ENCODE measurements around the gene UNC5CL. TPM values are rescaled to one million over a fixed set of nuclear protein-coding genes. Genes with fewer than 3 reads are reported as not detected.
"Not testable (repeated sequence)": the region's sequence is repeated elsewhere in the genome, so short reads cannot be mapped to it uniquely, and the experiment has no call there.

Gene UNC5CL
- total and polyA plus RNA-seq, 2 donors from 2014 or later: 41.3 to 53.7 TPM

DNA sequence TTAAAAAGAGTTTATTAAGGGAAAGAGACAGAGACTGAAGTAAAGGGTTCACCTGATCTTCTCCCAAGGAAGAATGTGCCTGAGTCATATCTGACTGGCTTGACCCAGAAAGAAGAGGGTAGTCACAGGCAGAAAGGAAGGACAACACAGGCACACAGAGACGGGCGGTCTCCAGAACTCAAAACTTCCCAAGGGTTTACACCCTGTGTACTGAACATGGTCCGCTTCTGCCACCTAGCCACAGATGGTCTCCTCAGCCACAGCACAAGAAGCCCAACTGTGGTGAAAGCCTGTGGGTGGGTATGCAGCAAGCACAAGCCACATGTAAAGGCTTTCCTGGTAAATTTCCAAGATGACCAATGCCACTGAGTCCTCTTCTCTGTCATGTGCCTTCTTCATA lies 17.2 kb downstream of the UNC5CL start:
- intact Hi-C loops (cut with DNase I): no loop called here
- Histone ChIP-seq H3K4me3 (ENCODE audit: low read length in 3 of 3) (no peak overlapping the region), H3K27me3 (ENCODE audit: control insufficient read depth, insufficient read depth, low read length) (no peaks in the 10 kb centered on the region), H3K4me1 (ENCODE audit: control insufficient read depth in 2 of 3, insufficient read depth in 2 of 3, low read depth in 1 of 3, low read length in 3 of 3) (peaks cover 0 to 18% (median 7%) of the 10 kb centered on the region in 3 donors), H3K27ac (ENCODE audit: low read depth in 2 of 2, low read length in 2 of 2) (peak overlapping the region in 1 of 2 donors; percentile 76), H3K9ac (ENCODE audit: low read length in 3 of 3) (no peak overlapping the region), H3K36me3 (ENCODE audit: control insufficient read depth in 2 of 3, insufficient read depth in 3 of 3, low read length in 3 of 3) (no peaks in the 10 kb centered on the region), H3K9me3 (ENCODE audit: control insufficient read depth in 2 of 3, insufficient read depth in 1 of 3, low read length in 3 of 3) (peaks cover 0 to 6% (median 0%) of the 10 kb centered on the region in 3 donors)
- DNase-seq (peak in 1 of 5 donors; percentile 46), FAIRE-seq (no peak)
- TF ChIP-seq, protein P1, sequence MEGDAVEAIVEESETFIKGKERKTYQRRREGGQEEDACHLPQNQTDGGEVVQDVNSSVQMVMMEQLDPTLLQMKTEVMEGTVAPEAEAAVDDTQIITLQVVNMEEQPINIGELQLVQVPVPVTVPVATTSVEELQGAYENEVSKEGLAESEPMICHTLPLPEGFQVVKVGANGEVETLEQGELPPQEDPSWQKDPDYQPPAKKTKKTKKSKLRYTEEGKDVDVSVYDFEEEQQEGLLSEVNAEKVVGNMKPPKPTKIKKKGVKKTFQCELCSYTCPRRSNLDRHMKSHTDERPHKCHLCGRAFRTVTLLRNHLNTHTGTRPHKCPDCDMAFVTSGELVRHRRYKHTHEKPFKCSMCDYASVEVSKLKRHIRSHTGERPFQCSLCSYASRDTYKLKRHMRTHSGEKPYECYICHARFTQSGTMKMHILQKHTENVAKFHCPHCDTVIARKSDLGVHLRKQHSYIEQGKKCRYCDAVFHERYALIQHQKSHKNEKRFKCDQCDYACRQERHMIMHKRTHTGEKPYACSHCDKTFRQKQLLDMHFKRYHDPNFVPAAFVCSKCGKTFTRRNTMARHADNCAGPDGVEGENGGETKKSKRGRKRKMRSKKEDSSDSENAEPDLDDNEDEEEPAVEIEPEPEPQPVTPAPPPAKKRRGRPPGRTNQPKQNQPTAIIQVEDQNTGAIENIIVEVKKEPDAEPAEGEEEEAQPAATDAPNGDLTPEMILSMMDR (IDR thresholded peaks at IDR 0.05; ENCODE audit: borderline replicate concordance, extremely low read depth, insufficient read depth): peak; percentile 22

DNA sequence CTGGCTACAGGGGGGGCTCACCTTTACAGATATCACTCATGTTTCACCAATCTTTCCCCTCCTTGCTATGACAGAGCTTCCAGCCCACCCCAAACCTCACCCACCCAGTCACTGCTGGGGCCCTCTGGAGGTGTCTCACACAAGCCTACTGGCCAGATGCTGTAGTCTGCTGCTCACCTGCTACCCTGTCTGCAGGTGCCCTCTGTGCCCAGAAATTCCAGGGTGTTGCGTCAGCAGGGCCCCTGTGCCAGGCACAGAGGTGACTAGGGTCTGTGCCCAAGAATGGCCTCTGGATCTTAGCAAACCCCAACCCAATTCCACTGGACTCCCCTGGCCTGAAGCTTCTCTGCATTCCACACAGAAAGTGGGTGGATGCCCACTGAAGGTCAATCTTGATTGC lies 21.4 kb downstream of the UNC5CL start:
- intact Hi-C loops (cut with DNase I): no loop called here
- H3K4me1 ChIP-seq (ENCODE audit: control insufficient read depth in 2 of 3, insufficient read depth in 2 of 3, low read depth in 1 of 3, low read length in 3 of 3): peaks cover 0 to 20% (median 7%) of the 10 kb centered on the region in 3 donors
- H3K4me3 ChIP-seq (ENCODE audit: low read length in 3 of 3): no peak overlapping the region
- H3K27me3 ChIP-seq (ENCODE audit: control insufficient read depth, insufficient read depth, low read length): no peaks in the 10 kb centered on the region
- FAIRE-seq: no peak
- peaks cover 0 to 6% (median 0%) of the 10 kb centered on the region in 3 donors for H3K9me3 ChIP-seq (ENCODE audit: control insufficient read depth in 2 of 3, insufficient read depth in 1 of 3, low read length in 3 of 3)
- TF ChIP-seq, protein P1 (IDR thresholded peaks at IDR 0.05; ENCODE audit: borderline replicate concordance, extremely low read depth, insufficient read depth): no peak
- H3K27ac ChIP-seq (ENCODE audit: low read depth in 2 of 2, low read length in 2 of 2): no peak overlapping the region
- no peaks in the 10 kb centered on the region for H3K36me3 ChIP-seq (ENCODE audit: control insufficient read depth in 2 of 3, insufficient read depth in 3 of 3, low read length in 3 of 3)
- no peak overlapping the region for H3K9ac ChIP-seq (ENCODE audit: low read length in 3 of 3)
- DNase-seq: no peak

DNA sequence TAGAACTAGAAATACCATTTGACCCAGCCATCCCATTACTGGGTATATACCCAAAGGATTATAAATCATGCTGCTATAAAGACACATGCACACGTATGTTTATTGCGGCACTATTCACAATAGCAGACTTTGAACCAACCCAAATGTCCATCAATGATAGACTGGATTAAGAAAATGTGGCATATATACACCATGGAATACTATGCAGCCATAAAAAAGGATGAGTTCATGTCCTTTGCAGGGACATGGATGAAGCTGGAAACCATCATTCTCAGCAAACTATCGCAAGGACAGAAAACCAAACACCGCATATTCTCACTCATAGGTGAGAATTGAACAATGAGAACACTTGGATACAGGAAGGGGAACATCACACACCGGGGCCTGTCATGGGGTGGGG lies 23.2 kb downstream of the UNC5CL start:
- H3K27me3 ChIP-seq (ENCODE audit: control insufficient read depth, insufficient read depth, low read length); FAIRE-seq; intact Hi-C loops (cut with DNase I); H3K9ac ChIP-seq (ENCODE audit: low read length in 3 of 3); H3K4me3 ChIP-seq (ENCODE audit: low read length in 3 of 3); DNase-seq; H3K9me3 ChIP-seq (ENCODE audit: control insufficient read depth in 2 of 3, insufficient read depth in 1 of 3, low read length in 3 of 3); H3K27ac ChIP-seq (ENCODE audit: low read depth in 2 of 2, low read length in 2 of 2); H3K36me3 ChIP-seq (ENCODE audit: control insufficient read depth in 2 of 3, insufficient read depth in 3 of 3, low read length in 3 of 3): not testable (repeated sequence)
- peaks cover 0 to 11% (median 4%) of the 10 kb centered on the region in 3 donors for H3K4me1 ChIP-seq (ENCODE audit: control insufficient read depth in 2 of 3, insufficient read depth in 2 of 3, low read depth in 1 of 3, low read length in 3 of 3)

- H3K9me3 ChIP-seq (ENCODE audit: control insufficient read depth in 2 of 3, insufficient read depth in 1 of 3, low read length in 3 of 3): no peaks in the 10 kb centered on the region
- TF ChIP-seq, protein P1 (IDR thresholded peaks at IDR 0.05; ENCODE audit: borderline replicate concordance, extremely low read depth, insufficient read depth): no peak
- no peak overlapping the region for H3K4me3 ChIP-seq (ENCODE audit: low read length in 3 of 3)
- DNase-seq (no peak), FAIRE-seq (no peak)
- peaks cover 0 to 11% (median 4%) of the 10 kb centered on the region in 3 donors for H3K4me1 ChIP-seq (ENCODE audit: control insufficient read depth in 2 of 3, insufficient read depth in 2 of 3, low read depth in 1 of 3, low read length in 3 of 3)
- H3K27ac ChIP-seq (ENCODE audit: low read depth in 2 of 2, low read length in 2 of 2): peak overlapping the region; percentile 16 to 48
- no peaks in the 10 kb centered on the region for H3K27me3 ChIP-seq (ENCODE audit: control insufficient read depth, insufficient read depth, low read length)
- H3K9ac ChIP-seq (ENCODE audit: low read length in 3 of 3): no peak overlapping the region
- H3K36me3 ChIP-seq (ENCODE audit: control insufficient read depth in 2 of 3, insufficient read depth in 3 of 3, low read length in 3 of 3): no peaks in the 10 kb centered on the region
- intact Hi-C loops (cut with DNase I): no loop called here
These were observed 24.2 kb downstream of the UNC5CL start for GRCh38 chr6:41014780-41015179.

All from kidney (tissue), 14 donors.